HepG2 (cell line): ENCODE results near the gene ANKFY1. TPM values are rescaled to one million over a fixed set of nuclear protein-coding genes. Genes with fewer than 3 reads are reported as not detected.

Experiments used
- ATAC-seq: fragments of 200-7000 bp; cut with Tn5 transposase; 3 replicates; pipeline ENCODE4 v1.9.1; 2020; ENCODE audit warnings: mild to moderate bottlenecking, moderate library complexity
- BruUV-seq: library from RNA; stranded (reverse); fragments of 400-500 nt; replicated peaks from 2 replicates; lab custom pipeline; 2021; lab: Mats Ljungman, UMichigan
- CTCF ChIA-PET: fragments of 300-600 bp; formaldehyde crosslinking; extraction: SDS; loops from one replicate; lab custom pipeline; 2021; ENCODE audit warnings: low total read pairs, inconsistent platforms, low intra/inter-chr PET ratio; lab: Yijun Ruan, JAX
- POLR2A ChIA-PET: fragments of 350-600 bp; sonication (Branson Sonifier 250); formaldehyde crosslinking; loops from one replicate; lab custom pipeline; 2020; ENCODE audit warnings: antibody characterized with exemption, inconsistent platforms; lab: Yijun Ruan, JAX
- DNase-seq: peaks from one replicate; pipeline ENCODE4 v3.0.0-alpha.2; 2015; ENCODE audit warnings: low spot score
- FAIRE-seq: peaks from 3 replicates; lab custom pipeline; 2011; peaks lifted over from hg19 to GRCh38; lab: Jason Lieb, UNC
- H2AFZ ChIP-seq: one replicate; pipeline ENCODE4 v1.6.1; 2011; ENCODE audit warnings: low read length, inconsistent platforms
- H3K27ac ChIP-seq: fragments of 300-600 bp; 3 replicates; pipeline ENCODE4 v1.8.0; 2011; ENCODE audit warnings: mixed run types, mild to moderate bottlenecking, mixed read lengths, low read length, inconsistent platforms; ENCODE audit not compliant: insufficient read depth; ENCODE audit errors: extremely low read length
- H3K27me3 ChIP-seq, 2 experiments: fragments of 200-600 bp in 1 of 2; 2 replicates in 1 of 2; 3 replicates in 1 of 2; pipeline versions ENCODE4 v1.6.0 to v1.8.0; 2011; ENCODE audit warnings: low read length in 2 of 2, mild to moderate bottlenecking in 2 of 2, moderate library complexity in 2 of 2, inconsistent platforms in 1 of 2; ENCODE audit not compliant: insufficient read depth in 2 of 2, control insufficient read depth in 1 of 2
- H3K36me3 ChIP-seq, 2 experiments: fragments of 200-600 bp in 1 of 2; replicated peaks in 1 of 2; 2 replicates in 1 of 2; 3 replicates in 1 of 2; pipeline versions ENCODE4 v1.5.1 to v1.8.0; 2011; ENCODE audit warnings: low read length in 2 of 2, inconsistent platforms in 1 of 2; ENCODE audit not compliant: insufficient read depth in 2 of 2, control insufficient read depth in 1 of 2
- H3K4me1 ChIP-seq: 2 replicates; pipeline ENCODE4 v1.5.1; 2012; ENCODE audit warnings: low read length, inconsistent platforms; ENCODE audit not compliant: insufficient read depth
- H3K4me2 ChIP-seq: 2 replicates; pipeline ENCODE4 v1.6.0; 2011; ENCODE audit warnings: low read depth, low read length, inconsistent platforms
- H3K4me3 ChIP-seq, 3 experiments: fragments of 200-600 bp in 1 of 3; sonication (generic), shearing (Covaris generic) in 1 of 3; replicated peaks in 1 of 3; 2 replicates each; pipeline ENCODE4 v1.5.1; 2011 to 2016; ENCODE audit warnings: low read length in 3 of 3, inconsistent platforms in 2 of 3, low read depth in 2 of 3, mild to moderate bottlenecking in 2 of 3, control low read depth in 1 of 3, mixed read lengths in 1 of 3; ENCODE audit not compliant: insufficient read depth in 1 of 3
- H3K79me2 ChIP-seq: one replicate; pipeline ENCODE4 v1.6.1; 2011; ENCODE audit warnings: low read length, inconsistent platforms; ENCODE audit not compliant: insufficient read depth
- H3K9ac ChIP-seq: 2 replicates; pipeline ENCODE4 v1.6.0; 2011; ENCODE audit warnings: mild to moderate bottlenecking, low read depth, low read length, inconsistent platforms; ENCODE audit not compliant: insufficient read depth
- H3K9me3 ChIP-seq: 2 replicates; pipeline ENCODE4 v1.5.1; 2012; ENCODE audit warnings: mild to moderate bottlenecking, low read length
- H4K20me1 ChIP-seq: 2 replicates; pipeline ENCODE4 v1.6.0; 2011; ENCODE audit warnings: inconsistent platforms, mild to moderate bottlenecking, low read length, moderate library complexity; ENCODE audit not compliant: insufficient read depth
- CBFB ChIP-seq: sonication (generic); formaldehyde crosslinking; IDR thresholded peaks from 2 replicates; pipeline ENCODE4 v1.4.0; 2020; ENCODE audit warnings: missing genetic modification reagents
- FOXO4 ChIP-seq: sonication (generic); formaldehyde crosslinking; conservative IDR thresholded peaks from 2 replicates; pipeline ENCODE4 v1.8.1; 2023; ENCODE audit warnings: missing genetic modification reagents
- GATAD1 ChIP-seq: IDR thresholded peaks from 2 replicates; pipeline ENCODE4 v1.6.1; 2016; ENCODE audit warnings: missing genetic modification reagents, missing compliant biosample characterization
- GATAD2A ChIP-seq: IDR thresholded peaks from 2 replicates; pipeline ENCODE4 v1.6.1; 2016
- HOXA9 ChIP-seq: sonication (generic); formaldehyde crosslinking; IDR thresholded peaks from 2 replicates; pipeline ENCODE4 v1.8.1; 2022; ENCODE audit warnings: missing genetic modification reagents, mild to moderate bottlenecking, moderate library complexity, borderline replicate concordance
- MAZ ChIP-seq, 2 experiments: sonication (generic) in 1 of 2; formaldehyde crosslinking in 1 of 2; IDR thresholded peaks; 2 replicates each; pipeline versions ENCODE4 v1.5.0 to v1.6.1; 2012 to 2020; ENCODE audit warnings: low read depth in 2 of 2, mild to moderate bottlenecking in 2 of 2, borderline replicate concordance in 1 of 2, improper control_type of control experiment in 1 of 2, low read length in 1 of 2, missing genetic modification reagents in 1 of 2, moderate library complexity in 1 of 2
- RAD51 ChIP-seq: fragments of 450-650 bp; IDR thresholded peaks from 2 replicates; pipeline ENCODE4 v1.6.1; 2016; ENCODE audit warnings: borderline replicate concordance
- RBM22 ChIP-seq: fragments of 200-400 bp; formaldehyde crosslinking; optimal IDR thresholded peaks from 2 replicates; pipeline ENCODE3; 2017; ENCODE audit warnings: mild to moderate bottlenecking, low read length, moderate library complexity
- SMYD3 ChIP-seq: sonication (generic); formaldehyde crosslinking; IDR thresholded peaks from 2 replicates; pipeline ENCODE4 v1.8.1; 2023; ENCODE audit warnings: mild to moderate bottlenecking, missing genetic modification reagents
- ZFP91 ChIP-seq: sonication (generic); formaldehyde crosslinking; IDR thresholded peaks from 2 replicates; pipeline ENCODE4 v1.9.0; 2022; ENCODE audit warnings: missing genetic modification reagents, mild to moderate bottlenecking, borderline replicate concordance
- ZNF549 ChIP-seq: sonication (generic); formaldehyde crosslinking; IDR thresholded peaks from 2 replicates; pipeline ENCODE4 v1.5.0; 2020; ENCODE audit warnings: missing genetic modification reagents
- WGBS: methylation state at CpG from one replicate; pipeline ENCODE4 v1.1.6; 2017; ENCODE audit warnings: low lambda C conversion rate; 5-methylcytosine and 5-hydroxymethylcytosine counted together
- in situ Hi-C: cut with HindIII; loops from 2 replicates; pipeline ENCODE4 v1.10.0; 2017; ENCODE audit warnings: low pct_unique_long_range_greater_than_20kb; ENCODE audit not compliant: extremely low pct_ligation_motif_present
- intact Hi-C: fragments of 100-400 bp; cut with micrococcal nuclease; formaldehyde crosslinking; loops from one replicate; pipeline ENCODE4 v1.10.0; 2022; ENCODE audit not compliant: unreplicated experiment
- polyA plus RNA-seq, 8 experiments: library from polyadenylated mRNA; depleted of rRNA in 3 of 8; stranded (reverse) in 7 of 8; unstranded in 1 of 8; fragments of >200 nt; fragmentation: Illumina TruSeq in 4 of 8; extraction: Trizol in 4 of 8; gene quantifications; 2 replicates each; pipeline versions ENCODE4 v1.2.1 to v1.2.3, GENCODE V29; 2011 to 2016; ENCODE audit warnings: low read depth in 4 of 8, missing spikeins in 1 of 8, mixed read lengths in 1 of 8; ENCODE audit not compliant: insufficient read depth in 1 of 8
- total RNA-seq, 5 experiments: library from RNA; depleted of rRNA; stranded (reverse); fragments of >200 nt; fragmentation: Illumina TruSeq; extraction: Trizol; gene quantifications; 2 replicates each; pipeline ENCODE4 v1.2.3, GENCODE V29; 2016; ENCODE audit warnings: low read depth in 1 of 5

Gene ANKFY1
- total and polyA plus RNA-seq, 2 of the 13 experiments (the other 11 are each of a cell fraction or from before 2014, with no cell fraction given), result 11.9 to 16.8 TPM

GRCh38 chr17:4269915-4270314, 6.1 kb upstream of the ANKFY1 start (continued):
- no peak for TF ChIP-seq RAD51
- TF ChIP-seq ZNF549 (CRISPR knock-in tag), result no peak
- no peak for TF ChIP-seq MAZ (IDR thresholded peaks at IDR 0.05; ENCODE audit: borderline replicate concordance, low read depth, low read length)
- no peak for TF ChIP-seq MAZ (CRISPR knock-in tag; IDR thresholded peaks at IDR 0.05; ENCODE audit: low read depth)

GRCh38 chr17:4267402-4267801, 3.6 kb upstream of the ANKFY1 start:
- Histone ChIP-seq H3K4me2 (no peak overlapping the region), H2AFZ (no peak overlapping the region), H3K27ac (no peak overlapping the region), H3K4me3 (no peak overlapping the region), H3K9me3 (no peaks in the 10 kb centered on the region), H3K36me3 (peaks cover 2 to 27% of the 10 kb centered on the region in 2 experiments), H3K4me1 (peaks cover 12% of the 10 kb centered on the region), H3K9ac (no peak overlapping the region), H4K20me1 (no peaks in the 10 kb centered on the region; the same call in 1 of the 2 replicates), H3K27me3 (no peaks in the 10 kb centered on the region; a peak in 1 of 5 replicates), H3K79me2 (peaks cover 12% of the 10 kb centered on the region)
- TF ChIP-seq CBFB (CRISPR knock-in tag) (no peak), GATAD1 (CRISPR knock-in tag) (no peak), ZFP91 (CRISPR knock-in tag) (no peak), SMYD3 (CRISPR knock-in tag) (no peak), HOXA9 (no peak), GATAD2A (CRISPR knock-in tag) (no peak), FOXO4 (CRISPR knock-in tag) (no peak), RBM22 (peak; percentile 71)
- intact Hi-C loops, result no loop called here
- CTCF ChIA-PET, result no interaction called here
- no TSS peak for BruUV-seq
- 96% methylated on average over 8 of the region's 8 CpGs for WGBS
- POLR2A ChIA-PET, result no interaction called here
- ATAC-seq (no peak), DNase-seq (no peak), FAIRE-seq (no peak)
- in situ Hi-C loops, result no loop called here
